HG03457 (cell line): Measurements from ENCODE around the gene FFAR1.

Experiments used
- ATAC-seq: cut with Tn5 transposase; IDR thresholded peaks from one replicate; pipeline ENCODE4 v1.9.1; 2021; ENCODE audit warnings: moderate number of reproducible peaks; ENCODE audit not compliant: unreplicated experiment

FFAR1 gene

GRCh38 chr19:35383536-35383935 is 35.8 kb downstream of the FFAR1 start:
- no peak for ATAC-seq

DNA sequence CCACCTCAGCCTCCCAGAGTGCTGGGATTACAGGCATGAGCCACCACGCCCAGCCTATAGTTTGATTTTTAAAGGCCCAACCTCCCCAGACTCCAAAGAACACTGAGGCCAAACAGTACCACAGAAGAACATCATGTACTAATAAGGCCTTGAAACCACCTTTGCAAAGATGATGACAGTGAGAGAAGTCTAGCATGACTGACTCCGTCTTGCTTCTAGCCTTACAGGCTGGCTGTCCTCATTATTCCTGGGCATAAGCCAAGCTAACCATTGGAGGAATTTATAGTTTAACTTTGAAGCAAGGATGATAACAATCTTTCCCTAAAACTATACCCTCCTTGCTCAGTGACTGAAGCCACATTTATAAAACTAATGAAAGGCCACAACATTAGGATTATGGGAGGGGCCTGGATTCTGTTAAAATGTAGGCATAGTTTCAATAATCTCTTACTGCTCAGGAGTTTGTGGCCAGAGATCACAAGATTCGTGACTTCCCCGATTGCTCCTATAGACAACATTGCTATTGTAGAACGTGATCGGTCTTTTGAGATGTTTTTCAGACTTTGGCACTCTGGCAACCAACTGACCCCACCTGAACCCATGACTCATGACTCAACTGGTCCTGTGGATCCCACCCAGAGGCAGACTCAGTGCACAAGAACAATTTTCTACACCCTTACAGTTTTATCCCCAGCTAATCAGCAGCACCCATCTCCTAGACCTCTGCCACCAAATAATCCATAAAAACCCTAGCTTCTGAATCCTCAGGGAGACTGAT is 40.8 kb downstream of the FFAR1 start:
- ATAC-seq, result no peak

GRCh38 chr19:35389192-35389861 is 41.6 kb downstream of the FFAR1 start:
- ATAC-seq, result no peak

GRCh38 chr19:35392742-35393715 is 45.3 kb downstream of the FFAR1 start:
- no peak for ATAC-seq

GRCh38 chr19:35395382-35396199 is 47.9 kb downstream of the FFAR1 start:
- ATAC-seq, result no peak

- no peak for ATAC-seq
Measured at GRCh38 chr19:35396240-35396885, 48.7 kb downstream of the FFAR1 start.

DNA sequence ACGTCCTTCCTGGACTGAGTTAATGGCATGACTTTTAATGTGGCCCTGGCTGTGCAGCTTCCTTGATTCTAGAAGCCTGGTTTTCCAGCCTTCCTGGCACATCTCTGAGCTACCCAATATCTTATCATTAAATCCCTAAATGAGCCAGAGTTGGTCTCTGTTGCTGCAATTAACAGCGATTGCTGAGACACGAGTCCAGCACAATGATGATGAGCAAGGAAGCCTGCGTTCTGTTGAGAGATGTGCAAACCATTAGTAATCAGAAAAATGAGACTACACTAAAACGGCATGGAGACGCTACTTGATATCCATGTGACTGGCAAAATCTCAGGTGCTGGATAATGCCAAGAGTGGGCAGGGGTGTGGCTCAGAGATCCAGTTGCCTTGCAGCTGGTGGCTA is 49.4 kb downstream of the FFAR1 start:
- ATAC-seq, result no peak
